ENCODE measurements around the gene TLNRD1.

TLNRD1 gene

DNA sequence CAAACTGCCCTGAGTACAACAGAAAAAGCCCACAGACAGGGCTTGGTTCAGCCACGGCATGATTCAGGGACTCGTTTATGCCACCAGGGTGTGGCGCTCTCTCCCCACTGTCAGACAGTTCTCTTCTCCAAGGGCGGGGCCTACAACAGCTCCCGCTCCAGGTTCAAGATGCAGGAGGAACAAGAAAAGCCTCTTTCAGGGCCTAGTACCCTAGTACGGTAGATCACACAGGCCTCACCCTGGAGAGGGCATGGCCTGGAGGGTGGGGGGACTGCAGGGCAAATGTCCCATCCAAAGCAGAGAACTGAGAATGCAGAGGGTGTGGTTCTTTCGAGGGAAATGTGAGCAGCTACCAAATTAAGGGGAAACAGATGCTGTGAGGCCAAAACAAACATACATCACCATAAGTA is 23.1 kb upstream of the TLNRD1 start:
- FAIRE-seq = no peak
- no peak for DNase-seq (ENCODE audit: low spot score)

DNA sequence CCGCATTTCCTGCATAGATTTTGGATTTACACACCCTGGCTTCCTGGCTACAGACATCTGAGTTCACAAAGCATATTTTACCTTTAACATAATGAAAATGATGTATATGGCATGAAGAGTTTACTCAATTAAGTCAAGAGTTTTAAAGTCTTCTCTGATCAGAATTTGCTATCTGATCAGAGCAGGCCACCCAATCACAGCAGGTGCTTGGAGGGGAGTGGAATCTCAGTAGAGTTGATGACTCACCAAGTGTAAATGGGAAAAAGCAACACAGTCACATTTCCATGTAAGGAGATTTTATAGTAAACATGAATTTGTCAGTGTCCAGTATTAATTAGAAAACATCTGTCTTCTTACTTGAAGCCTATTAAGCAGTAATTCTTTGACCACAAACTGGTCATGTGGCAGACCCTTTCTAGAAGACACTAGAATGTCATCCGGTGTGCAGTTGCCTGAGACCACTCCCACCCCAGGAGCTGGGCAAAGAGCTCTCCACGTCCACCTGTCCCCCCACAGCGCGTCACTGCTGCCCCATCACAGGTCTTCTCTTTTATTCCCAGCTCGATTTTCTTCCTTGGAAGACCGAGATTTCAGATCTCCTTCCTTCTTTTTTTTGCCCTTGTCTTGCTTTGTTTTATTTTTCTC is 21.9 kb upstream of the TLNRD1 start:
- FAIRE-seq (no peak), DNase-seq (ENCODE audit: low spot score) (no peak)

DNA sequence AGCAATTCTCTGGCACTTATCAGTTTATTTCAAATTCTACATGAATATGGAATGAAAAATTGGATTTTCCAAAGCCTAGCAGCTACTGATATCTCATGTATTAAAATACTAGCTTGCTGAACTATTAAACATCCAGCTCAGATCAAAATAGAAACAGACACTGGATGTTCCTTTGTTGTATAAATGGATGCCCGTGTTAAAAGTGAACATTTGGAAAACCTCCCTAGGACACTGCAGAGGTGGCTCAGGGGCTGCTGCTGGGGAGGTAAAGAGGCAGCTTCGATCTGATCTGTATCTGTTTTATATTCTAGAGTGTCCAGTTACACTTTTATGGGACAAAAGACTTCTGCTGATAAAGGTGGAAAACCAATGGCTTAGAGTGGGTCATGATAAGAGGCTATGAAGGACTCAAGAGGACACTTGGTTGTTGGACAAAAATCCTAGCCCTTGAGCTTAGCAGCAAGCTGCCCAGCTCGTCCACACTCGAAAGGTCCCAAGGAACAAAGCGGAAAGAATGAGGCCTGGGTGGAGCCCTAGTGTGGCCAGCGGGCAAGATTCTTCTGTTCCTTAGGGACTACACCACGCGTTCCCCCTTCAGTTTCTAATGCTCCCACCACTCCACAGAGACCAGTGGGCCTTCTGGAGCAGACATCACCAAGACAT is 21.1 kb upstream of the TLNRD1 start:
- DNase-seq (ENCODE audit: low spot score) = no peak

DNA sequence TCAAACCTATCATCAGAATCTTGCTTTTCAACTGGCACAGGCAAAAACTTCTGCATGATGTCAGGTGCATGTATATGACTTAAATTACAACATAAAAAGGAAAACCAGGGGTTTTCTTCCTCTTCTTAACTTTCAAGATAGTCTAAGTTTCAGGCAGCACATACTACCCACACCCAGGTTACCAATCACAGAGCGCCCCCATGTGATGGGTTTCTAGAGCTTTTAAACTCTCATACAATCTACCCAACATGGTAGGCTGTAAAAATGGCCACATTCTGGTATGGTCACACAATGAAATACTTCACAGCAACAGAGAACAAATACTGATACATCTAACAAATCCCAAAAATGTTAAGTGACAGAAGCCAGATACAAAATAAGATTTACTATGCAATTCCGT is 18.5 kb upstream of the TLNRD1 start:
- no peak for FAIRE-seq
- DNase-seq (ENCODE audit: low spot score) = no peak

More for the DNA sequence above, 21.1 kb upstream of the TLNRD1 start:
- no peak for FAIRE-seq

DNA sequence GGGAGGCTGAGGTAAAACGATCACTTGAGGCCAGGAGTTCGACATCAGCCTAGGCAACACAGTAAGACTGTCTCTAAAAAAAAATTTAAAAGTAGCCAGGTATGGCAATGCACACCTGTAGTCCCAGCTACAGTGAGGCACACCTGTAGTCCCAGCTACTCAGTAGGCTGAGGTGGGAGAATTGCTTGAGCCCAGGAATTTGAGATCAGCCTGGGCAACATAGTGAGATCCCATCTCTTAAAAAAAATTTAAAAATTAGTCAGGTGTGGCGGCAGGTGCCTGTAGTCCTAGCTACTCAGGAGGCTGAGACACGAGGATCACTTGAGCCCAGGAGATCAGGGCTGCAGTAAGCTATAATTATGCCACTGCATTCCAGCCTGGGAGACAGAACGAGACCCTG is 17.9 kb upstream of the TLNRD1 start:
- no peak for FAIRE-seq
- DNase-seq (ENCODE audit: low spot score) = no peak

DNA sequence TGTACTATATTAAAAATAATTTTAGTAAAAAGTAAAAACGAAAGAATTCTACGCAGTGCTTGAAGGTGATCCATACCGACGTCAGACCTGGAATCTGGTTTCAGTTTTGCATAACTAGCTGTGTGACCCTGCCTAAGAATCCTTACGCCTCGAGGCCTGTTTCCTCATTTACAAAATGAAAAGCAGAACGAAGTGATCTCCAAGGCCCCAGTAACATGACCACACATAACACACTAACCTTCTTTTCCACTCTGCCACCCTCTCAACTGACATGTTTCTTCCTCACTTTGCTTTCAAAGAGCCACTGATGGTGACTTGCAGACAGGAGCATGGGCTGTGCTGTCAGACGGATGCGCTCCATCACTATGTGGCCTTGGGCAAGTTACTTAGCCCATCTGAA is 15.9 kb upstream of the TLNRD1 start:
- DNase-seq (ENCODE audit: low spot score) = no peak

DNA sequence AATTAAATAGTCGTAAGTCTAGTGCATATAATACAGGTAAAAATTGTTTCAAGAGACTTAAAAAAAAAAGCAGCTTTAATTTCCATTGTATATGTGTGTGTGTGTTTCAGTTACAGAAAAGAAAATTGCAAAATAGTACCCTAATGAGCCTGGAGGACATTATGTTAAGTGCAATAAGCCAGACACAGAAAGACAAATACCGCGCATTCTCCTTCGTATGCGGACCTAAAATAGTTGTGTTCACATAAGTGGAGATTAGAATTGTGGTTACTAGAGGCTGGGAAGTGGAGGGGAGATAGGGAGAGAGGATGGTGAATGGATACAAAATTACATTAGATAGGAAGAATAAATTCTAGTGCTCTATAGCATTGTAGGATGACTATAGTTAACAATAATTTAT is 14.7 kb upstream of the TLNRD1 start:
- no peak for FAIRE-seq
- DNase-seq (ENCODE audit: low spot score) = no peak

More for the DNA sequence above, 15.9 kb upstream of the TLNRD1 start:
- FAIRE-seq = no peak

DNA sequence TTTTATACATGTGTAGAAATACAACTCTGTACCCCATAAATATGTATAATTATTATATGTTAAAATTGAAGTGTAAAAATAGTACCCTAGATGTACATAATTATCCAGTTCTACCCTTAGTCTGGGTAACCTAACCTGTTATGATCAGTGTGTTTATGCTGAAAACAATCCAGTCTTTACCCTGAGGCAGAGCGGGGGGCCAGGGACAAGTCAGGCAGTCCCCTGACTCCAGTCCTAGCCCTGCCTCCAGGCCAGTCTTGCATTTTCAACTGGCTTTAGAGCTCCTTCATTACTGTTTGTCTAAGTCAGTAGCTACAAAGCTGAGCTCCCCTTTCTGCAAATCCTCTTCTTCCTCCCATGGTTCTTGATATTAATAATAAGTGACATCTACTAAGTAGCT is 14.2 kb upstream of the TLNRD1 start:
- DNase-seq (ENCODE audit: low spot score) (no peak), FAIRE-seq (no peak)

DNA sequence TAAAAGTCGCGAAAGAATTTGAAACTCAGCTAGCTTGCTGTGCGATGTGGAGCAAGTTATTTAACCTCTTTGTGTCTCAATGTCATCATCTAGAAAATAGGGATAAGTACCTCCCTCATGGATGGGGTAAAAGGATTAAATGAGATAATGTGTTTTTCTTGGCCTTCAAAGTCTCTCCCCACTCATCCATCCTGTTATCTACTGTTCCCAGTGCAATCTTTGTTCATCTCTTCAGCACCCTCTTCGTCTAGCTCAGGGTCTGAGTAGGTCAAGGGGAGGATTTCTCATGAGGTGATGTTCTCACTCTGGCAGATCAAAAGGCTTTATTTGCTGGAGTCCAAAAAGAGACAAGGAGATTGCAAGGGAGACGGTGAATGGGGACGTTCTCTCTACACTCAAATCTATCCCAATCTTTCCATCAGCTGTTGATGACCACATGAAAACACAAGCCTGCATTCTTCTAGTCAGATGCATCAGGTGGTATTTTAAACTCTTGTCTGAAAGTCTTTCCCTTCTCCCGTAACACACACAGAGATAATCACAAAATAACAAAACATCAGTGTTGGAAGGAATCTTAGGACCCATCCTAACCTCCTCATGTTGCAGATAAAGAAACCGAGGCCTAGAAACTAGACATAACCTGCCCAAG is 12.5 kb upstream of the TLNRD1 start:
- no peak for FAIRE-seq
- DNase-seq (ENCODE audit: low spot score) = no peak

DNA sequence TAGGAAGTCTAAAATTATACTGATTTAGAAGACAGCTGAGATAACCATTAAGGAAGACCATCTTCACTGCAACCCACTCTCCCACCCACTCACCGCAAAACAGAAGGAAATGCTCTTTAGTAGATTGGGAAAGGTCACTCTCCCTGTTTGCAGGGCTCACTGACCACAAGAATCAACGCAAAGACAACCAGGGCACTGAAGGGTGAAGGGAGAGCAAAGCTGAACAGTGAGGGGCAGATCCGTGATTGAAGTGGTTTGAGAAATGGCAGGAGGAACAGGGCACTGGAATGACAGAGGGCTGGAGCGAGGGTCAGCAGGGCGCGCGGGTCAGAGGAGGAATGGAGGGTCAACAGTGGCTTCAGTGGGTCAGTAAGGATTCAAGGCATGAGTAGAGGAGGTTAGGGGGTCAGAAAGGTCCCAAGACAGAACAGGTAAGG is 11.6 kb upstream of the TLNRD1 start:
- FAIRE-seq (no peak), DNase-seq (ENCODE audit: low spot score) (no peak)

DNA sequence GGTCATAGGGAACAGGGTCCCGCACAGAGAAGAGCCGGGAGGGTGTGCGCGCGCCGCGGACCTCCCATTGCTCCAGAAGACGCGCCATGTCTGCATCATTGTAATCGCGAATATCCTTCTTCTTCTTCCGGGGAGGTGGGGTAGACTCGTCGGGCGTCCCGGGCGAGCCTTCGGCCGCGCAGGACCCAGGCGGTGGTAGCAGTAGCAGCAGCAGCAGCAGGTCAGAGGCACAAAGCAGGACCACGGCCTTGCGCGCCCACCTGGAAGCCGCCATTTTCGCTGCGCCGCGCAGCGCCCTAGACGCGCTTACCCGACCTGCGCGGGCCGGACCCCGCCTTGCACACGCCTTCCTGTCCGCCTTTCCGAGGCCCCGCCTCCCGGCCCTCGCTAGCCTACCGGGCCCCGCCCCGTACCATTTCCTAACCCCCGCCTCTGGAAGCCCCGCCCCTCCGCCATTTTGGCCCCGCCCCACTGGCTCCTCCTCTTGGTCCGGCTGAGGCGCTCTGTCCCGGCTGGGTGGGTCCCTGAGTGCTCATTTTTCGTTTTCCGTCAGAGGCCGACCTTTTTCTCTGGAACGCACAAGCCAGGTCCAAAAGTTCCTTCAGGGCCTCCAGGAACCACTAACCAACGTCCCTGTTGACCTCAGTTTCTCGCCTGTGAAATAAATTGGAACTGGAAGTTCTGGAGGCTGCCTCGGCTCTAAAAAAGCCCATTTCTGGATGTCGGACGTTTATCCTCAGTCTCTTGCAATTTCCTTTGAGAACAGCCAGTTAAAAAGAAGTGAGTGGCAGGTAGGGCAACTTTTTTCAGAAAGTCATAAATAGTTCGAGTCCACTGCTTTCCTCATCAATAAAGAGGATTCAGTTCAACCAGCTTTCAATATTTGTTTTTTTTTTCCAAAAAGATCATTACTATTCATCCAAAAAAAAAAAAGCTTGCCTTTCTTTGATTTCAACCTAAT is 10.9 kb upstream of the TLNRD1 start, which contains the start of gene MESD:
Gene MESD (minus strand): TSS at position 302 of the 961 bp plus-strand sequence. CDS start 28 bp downstream, at position 274.
- FAIRE-seq (no peak), DNase-seq (ENCODE audit: low spot score) (peak; percentile 99)

DNA sequence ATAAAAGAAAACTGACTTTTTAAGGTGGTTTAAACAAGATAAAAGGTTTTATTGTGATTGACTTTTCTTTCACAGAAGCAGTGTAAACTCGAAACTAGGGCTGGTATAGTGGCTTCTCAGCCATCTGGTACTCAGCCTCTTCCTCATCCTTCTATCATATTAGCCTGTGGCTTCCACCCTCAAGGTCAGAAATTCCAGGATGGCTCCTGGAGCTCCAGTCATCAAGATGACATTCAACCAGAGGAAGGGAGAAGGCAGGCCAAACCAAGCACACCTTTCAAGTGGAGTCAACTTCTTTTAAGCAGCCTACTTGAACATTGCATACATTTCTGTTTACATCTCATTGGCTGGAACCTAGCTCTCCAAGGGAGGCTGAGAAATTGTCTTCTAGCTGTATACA is 9.8 kb upstream of the TLNRD1 start:
- DNase-seq (ENCODE audit: low spot score) (no peak), FAIRE-seq (no peak)

DNA sequence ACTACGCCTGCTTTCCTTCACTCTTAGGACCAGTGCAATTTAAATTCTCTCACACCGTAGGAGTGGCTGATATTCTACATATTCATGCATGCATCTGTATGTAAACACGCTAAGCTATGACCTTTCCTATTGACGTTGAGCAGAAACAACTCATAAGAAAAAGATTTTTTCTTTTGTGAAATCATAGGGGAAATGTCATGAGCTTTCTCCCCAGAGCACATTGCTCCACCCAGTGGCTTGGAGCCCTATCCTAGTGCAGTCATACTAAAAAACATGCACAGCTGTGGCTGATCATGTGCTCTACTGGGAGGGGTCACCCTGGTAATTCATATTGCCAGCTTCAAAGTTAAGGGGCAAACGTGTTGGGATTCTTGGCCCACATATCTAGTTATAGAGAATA is 9.3 kb upstream of the TLNRD1 start:
- FAIRE-seq = no peak
- no peak for DNase-seq (ENCODE audit: low spot score)

DNA sequence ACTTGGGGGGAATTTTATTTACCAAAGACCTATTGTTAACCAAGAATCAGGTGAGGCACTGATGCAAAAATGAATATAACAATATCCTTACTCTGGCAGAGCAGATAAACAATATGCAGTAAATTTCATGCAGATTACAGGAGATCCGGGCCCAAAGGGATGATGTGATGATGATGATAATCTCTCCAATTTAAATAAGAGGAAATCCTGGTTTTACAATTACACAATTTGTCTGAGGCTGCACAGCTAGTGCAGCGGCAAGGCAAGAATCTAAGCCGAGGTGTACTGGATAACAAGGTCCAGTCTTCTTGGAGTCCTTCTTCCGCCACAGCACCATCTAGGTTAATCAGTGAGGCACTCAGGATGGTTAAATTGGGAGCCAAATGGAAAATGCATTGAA is 8.7 kb upstream of the TLNRD1 start:
- no peak for FAIRE-seq

DNA sequence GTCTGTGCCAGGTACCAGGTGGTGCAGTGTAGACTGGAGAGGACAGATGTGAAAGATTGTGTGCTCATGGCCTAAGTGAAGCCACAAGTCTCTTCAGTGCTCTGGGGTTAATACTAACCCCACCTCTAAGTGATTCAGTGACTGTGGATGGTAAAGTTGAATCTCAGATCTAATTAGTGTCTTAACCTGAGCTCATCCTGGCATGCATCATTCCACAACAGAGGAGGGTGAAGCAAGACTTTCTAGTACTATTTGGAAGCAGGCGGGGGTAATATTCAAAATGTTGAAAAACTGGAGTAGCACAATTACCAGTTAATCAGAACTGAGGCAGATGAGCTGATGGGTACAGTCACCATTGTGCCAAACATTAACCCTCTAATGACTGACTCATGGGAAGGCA is 8.3 kb upstream of the TLNRD1 start:
- DNase-seq (ENCODE audit: low spot score) (no peak), FAIRE-seq (no peak)

More for the DNA sequence above, 8.7 kb upstream of the TLNRD1 start:
- no peak for DNase-seq (ENCODE audit: low spot score)

DNA sequence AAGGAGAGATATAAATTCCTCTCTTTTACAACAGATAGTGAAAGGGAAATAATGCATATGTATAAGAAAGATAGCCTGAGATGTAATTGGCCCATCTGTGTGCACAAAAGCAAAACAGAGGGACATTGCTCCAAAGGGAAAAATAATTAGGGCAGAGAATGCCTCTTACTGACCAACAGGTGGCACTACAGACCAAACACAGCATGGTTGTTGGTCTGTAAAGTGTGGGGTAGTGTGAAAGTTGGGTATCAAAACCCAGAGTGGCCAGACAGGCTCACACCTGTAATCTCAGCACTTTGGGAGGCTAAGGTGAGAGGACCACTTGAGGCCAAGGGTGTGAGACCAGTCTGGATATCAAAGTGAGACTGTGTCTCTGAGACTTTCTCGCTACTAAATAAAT is 4.5 kb upstream of the TLNRD1 start:
- DNase-seq (ENCODE audit: low spot score) (no peak), FAIRE-seq (no peak)

DNA sequence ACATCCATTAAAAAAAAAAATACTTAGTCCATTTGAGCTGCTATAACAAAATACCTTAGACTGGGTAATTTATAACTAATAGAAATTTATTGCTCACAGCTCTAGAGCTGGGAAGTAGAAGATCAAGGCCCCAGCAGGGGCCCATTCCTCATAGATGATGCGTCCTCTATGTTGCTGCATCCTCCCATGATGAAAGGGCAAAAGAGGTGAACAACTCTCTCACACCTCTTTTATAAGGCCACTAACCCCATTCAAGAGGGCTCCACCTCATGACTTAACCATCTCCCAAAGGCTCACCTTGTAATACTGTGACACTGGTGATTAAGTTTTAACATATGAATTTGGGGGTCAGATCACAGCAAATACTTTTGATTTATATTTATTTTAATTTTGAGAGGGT is 3.0 kb upstream of the TLNRD1 start:
- FAIRE-seq = no peak

DNA sequence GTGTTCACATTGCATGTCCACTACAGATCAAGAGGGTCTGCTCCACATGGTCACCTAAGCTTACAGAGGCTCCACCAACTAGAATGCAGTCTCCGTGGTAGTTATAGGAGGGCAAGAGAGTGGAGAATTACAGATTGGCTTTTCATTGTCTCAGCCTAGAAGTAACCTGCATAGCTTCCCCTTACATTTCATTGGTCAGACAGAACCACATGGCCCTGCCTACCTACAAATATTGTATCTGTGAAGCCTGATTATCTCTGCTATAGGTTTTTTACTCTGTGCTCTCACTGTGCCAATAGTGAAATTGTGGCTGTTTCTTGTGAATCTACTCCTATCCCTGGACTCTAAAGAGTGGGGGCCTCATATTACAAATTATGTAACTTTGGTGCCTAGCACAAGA is 2.5 kb upstream of the TLNRD1 start:
- no peak for DNase-seq (ENCODE audit: low spot score)
- FAIRE-seq = no peak

More for the DNA sequence above, 3.0 kb upstream of the TLNRD1 start:
- DNase-seq (ENCODE audit: low spot score) = no peak

DNA sequence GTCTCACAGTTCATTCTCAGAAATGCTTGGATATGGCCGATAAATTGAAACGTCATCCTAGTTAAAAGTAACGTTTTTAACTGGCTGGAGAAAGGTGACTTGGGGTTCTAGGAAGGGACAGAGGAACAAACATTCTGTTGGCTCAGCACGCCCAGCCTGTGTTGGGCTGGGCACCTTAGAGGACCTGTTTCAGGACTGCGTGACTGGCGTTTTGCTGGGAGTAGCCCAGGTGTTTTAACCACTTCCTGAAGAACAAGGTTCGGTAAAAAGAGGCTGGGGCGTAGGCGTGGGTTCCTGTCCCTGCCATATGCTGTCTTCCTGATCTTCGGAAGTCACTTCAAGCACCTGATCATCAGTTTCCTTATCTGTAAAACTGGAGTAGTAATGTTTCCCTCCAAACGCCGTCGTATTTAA is 1.1 kb upstream of the TLNRD1 start:
- no peak for FAIRE-seq
- DNase-seq (ENCODE audit: low spot score) = peak; percentile 37

DNA sequence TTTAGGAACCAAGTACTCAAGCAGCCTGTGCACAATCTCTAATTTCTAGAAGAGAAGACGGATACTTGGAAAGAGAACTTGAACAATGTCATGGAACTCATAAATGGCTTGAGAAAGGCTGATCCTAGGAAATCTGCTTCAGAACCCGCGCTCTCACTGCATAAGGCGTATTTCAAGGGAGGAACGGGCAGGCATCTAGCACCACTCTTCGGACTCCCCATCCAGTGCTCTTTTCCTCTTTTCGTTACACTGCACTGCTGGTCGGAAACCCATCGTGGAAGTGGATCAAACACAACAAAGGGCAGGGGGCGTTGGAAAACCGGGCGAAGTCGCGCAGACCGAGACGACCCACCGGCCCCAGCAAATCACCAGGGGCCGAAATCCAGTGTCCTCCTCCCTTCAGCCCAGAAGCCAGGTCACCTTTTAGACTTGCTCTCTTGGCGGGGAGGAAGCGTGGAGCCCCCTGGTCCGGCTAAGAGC is 539 bp upstream of the TLNRD1 start:
- FAIRE-seq (no peak), DNase-seq (ENCODE audit: low spot score) (no peak)
